CD4-positive, alpha-beta T cell treated with Interleukin-1 beta for 1 hour (primary cell): ENCODE results near the gene GLT1D1.
"Not testable (repeated sequence)": the region's sequence is repeated elsewhere in the genome, so short reads cannot be mapped to it uniquely, and the experiment has no call there.

Experiments used
- DNase-seq, 2 donors: peaks; one replicate each; pipeline ENCODE4 v3.0.0-alpha.2; 2020 to 2022

GLT1D1 gene

DNA sequence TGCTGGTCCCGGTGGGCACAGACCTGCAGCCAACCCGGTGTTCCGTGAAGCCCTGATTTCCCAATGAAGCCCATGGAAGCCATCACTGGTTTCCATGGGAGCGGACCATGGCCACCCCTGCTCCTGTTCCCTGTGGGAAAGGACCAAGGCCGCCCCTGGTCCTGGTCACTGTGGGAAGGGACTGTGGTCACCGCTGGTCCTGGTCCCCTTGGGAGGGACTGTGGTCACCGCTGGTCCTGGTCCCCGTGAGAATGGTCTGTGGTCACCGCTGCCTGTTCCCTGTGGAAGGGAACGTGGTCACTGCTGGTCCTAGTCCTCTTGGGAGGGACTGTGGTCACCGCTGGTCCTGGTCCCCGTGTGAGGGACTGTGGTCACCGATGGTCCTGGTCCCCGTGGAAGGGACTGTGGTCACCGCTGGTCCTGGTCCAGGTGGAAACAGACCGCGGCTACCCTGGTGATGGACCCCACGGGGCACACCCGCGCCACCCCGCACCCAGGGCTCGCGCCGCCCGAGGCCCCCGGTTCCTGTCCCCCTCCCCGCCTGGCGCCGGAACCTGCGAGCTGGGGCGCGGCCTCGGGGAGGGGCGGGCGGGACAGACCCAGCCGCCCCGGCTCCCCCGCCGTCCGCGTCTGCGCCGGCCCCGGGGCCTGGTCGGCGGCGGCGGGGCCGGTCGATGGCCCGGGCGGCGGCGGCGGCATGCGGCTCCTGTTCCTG lies at the start of gene GLT1D1:
Gene GLT1D1 (plus strand): TSS at position 594 of the 715 bp plus-strand sequence. CDS start 104 bp downstream, at position 698.
- no peak for DNase-seq

DNA sequence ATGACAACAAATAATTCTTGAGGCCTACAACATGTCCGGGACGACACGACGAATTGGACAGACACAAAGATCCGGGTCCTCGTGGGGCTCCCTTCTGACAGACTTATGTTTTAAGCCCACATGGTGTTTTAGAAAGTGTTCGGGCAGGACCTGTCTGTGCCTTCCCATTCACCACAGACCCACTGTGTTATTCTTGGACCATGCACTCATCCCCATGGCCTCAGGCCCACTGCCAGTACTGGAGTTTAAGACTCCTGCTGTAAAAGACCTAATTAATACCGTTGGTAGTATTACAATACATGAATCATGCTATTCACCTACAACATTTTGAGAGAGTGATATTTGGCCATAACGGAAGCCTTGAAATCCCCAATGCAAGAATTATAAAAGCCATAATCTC lies 49.5 kb upstream of the GLT1D1 start:
- DNase-seq: no peak

DNA sequence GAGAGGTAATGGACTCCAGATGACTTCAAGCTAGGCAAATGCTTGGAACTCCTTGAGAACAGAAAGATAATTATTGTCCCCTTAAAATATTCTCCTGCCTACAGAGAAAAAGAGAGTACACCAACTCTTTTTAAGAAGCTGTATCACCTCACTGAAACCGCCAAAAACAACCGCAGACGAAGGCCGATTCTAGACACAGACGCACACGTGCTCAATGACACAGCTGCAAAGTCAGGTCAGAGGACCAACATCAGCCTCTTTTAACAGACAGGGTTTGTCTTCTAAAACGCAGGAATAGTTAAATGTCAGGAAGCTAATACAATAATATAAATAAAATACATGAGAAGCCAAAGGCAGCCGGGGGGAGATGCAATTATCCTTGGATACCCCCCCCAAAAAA lies 48.5 kb upstream of the GLT1D1 start:
- no peak for DNase-seq

DNA sequence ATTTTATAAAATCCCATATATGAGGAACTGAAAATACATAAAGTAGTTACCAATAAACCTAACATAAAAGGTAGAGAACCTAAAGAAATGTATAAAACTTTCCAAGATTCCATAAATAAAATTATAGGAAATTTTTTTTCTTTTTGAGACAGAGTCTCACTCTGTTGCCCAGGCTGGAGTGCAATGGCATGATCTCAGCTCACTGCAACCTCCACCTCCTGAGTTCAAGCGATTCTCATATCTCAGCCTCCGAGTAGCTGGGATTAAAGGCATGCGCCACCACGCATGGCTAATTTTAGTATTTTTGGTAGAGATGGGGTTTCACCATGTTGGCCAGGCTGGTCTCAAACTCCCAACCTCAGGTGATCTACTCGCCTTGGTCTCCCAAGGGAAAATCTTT lies 47.9 kb upstream of the GLT1D1 start:
- DNase-seq: not testable (repeated sequence)

DNA sequence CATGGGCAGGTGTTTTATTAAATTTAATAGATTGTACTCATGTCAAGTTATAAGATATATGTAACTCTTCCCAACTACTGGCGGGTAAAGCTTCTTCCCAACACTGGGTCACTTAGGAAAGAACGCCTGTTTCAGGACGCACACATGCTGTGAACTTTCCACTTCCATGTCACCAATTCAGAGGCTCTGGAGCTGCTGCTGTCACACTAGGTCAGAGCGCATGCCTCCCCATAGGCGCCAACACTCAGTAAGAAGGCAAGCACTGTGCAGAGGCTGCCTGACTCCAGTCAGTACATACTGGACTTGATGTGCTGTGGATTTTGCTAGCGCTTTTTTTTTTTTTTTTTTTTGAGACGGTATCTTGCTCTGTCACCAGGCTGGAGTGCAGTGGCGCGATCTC lies 46.7 kb upstream of the GLT1D1 start:
- DNase-seq: no peak

DNA sequence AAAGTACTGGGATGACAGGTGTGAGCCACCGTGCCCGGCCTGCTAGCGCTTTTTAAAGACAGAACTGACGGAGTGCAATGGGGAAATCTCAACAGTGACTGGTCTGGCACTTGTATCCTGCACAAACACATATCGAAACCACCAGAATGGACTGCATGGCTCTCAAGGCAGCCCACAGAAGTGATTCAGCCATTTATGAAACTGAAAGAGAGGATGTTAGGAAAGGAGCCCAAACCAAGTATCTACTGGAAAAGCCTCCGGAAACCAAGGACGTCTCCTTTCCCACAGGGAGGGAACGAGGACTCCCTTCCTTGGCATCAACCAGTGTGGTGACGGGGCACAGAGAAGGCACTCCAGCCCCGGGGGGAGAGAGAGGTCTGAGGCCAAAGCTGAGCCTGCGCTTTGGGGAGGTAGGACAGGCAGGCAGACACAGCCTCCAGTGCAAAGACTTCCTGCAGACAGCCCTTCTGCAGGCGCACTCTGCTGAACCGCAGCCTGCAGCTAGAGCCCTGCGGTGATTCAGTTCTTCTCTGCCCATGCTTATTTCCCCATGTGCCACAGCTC lies 46.0 kb upstream of the GLT1D1 start:
- DNase-seq: no peak

DNA sequence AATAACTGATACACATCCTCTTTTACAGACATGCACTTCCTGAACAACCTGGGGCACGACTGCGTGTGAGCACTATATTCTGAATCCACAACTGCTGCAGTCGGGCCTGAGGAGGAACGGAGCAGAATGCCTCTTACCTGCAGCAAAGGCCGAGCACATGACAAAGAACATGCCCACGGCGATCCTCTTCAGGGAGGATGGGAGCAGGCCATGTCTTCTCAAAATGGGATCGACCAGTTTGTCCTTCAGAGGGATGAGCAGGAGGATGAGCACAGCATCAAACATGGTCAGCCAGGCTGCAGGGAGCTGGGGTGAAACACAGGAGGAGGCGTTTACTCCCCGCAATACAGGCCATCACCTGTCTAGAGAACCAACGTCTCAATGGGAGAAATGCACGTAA lies 44.6 kb upstream of the GLT1D1 start:
- no peak for DNase-seq

DNA sequence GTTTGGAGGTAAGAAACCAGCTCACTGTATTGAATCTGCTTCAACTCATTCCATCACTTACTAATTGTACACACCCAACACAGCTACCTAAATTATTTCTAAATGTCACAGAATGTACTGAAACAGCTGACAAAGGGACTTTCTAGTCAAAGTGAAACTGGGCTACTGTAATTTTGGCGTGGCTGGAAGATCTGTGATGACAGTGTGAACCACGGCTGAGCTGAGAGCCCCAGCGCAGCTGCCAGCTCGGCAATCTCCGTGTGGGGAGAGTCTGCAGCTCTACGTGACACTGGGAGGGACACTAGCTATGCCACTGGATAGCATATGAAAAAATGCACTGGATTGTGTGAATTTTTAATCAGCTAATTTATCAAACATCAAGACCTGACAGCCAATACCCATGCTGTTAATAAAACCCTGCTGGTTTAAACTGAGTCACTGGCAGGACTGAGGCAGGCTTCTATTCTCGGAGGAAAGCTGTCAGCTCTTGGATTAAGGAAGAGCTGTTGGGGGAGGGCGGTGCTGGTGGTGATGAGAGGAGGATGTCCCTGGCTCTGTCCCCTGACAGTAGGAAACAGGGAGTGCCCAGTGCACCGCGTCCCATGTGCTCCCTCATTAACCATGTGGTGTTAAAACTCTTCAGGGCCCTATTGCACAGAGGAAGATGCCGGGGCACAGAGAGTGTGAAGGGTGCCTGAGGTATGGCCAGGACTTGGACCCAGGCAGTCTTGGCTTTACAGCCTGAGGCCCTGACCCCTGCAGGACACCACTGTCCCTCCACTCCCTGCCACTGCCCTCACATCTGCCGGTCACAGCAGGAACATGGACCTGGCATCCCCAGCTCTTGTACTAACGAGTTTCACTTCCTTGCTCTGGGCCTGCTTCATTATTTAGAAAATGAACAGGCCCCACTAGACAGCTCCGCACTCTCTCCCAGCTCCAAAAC lies 42.8 kb upstream of the GLT1D1 start:
- peak in 1 of 2 donors; percentile 61 for DNase-seq

DNA sequence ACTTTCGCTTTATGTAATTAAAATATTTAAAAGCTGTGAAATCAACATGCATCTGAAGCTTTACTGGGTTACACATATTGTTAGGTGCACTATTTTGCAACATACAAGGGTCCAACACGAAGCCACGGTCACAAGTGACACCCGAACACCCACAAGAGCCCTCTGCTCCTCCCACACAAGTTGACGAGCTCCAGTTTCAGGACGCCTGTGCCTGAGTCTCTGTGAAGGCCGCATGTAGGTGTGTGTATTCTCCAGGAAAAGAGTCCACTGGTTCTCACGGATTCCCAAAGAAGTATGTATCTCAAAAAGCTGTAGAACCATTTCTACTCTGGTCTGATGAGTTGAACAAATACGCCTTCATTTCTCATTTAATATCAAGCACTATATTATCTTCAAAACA lies 41.5 kb upstream of the GLT1D1 start:
- DNase-seq: peak in 1 of 2 donors; percentile 28

DNA sequence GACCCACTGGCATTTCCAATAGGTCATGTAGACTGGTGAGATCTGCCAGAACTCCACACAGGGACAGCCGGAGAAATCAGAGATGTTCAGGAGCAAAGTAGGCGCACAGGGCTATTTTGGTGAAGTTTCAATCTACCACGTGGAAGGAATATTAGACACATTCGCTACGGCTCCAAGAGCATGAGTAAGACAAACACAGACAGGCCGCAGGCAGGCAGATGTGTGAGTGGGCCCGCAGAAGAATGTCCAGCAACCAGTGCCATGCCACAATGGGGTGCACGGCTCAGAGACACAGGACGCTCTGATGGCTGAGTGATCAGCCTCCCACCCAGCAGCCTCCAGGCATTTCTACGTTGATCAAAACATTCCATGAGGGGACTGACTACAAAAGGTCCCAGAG lies 39.9 kb upstream of the GLT1D1 start:
- DNase-seq: no peak

DNA sequence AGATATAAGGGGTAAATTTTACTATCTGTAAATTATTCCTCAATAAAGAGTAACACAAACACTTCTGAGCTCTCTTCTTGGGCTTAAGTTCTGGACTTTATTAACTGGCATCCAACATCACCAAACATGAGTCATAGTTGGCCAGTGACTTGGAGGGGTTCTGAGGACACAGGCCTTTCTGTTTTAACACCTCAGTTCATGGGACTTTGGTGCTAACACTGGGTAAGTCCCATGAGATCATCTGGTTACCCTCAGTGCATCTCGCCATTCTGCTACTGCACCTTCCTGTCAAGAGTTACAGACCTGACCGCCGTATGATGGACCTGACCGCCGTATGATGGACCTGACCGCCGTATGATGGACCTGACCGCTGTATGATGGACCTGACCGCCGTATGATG lies 39.4 kb upstream of the GLT1D1 start:
- DNase-seq: no peak

DNA sequence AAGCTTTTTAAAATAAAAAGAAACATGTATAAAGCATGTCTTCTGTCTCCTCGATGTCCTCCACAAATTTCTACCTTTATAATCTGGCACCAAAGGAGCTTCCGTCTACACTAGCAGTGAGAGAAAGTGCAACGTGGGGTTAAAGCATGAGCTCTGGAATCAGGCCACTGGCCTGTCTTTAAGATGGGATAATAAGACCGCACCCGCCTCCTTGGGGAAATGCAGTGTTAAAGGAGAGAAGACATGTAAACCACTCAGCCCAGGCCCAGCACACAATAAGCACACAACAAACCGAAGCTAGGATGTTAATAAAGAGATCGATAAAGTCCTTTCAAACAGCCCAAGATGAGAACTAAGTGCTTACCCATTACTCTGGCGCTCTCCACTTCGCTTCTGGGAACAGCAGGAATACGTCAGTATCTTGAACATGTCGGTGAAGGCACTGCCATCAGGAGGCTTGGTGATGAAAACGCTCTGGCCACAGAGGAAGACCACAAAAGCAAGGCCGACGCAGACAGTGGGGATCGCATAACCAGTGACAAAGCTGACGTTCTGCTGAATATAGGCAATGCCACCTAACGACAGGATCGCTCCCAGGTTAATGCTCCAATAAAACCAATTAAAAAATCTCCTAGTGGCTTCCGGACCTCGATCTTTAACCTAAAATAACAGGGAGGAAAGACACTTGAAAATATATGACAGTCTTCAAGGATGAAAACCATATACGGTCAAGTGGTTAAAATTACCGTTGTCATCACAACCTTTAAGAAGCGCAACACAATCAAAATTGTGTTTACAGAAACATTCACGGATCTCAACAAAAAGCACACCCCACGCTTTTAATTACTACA lies 38.6 kb upstream of the GLT1D1 start:
- DNase-seq: no peak

DNA sequence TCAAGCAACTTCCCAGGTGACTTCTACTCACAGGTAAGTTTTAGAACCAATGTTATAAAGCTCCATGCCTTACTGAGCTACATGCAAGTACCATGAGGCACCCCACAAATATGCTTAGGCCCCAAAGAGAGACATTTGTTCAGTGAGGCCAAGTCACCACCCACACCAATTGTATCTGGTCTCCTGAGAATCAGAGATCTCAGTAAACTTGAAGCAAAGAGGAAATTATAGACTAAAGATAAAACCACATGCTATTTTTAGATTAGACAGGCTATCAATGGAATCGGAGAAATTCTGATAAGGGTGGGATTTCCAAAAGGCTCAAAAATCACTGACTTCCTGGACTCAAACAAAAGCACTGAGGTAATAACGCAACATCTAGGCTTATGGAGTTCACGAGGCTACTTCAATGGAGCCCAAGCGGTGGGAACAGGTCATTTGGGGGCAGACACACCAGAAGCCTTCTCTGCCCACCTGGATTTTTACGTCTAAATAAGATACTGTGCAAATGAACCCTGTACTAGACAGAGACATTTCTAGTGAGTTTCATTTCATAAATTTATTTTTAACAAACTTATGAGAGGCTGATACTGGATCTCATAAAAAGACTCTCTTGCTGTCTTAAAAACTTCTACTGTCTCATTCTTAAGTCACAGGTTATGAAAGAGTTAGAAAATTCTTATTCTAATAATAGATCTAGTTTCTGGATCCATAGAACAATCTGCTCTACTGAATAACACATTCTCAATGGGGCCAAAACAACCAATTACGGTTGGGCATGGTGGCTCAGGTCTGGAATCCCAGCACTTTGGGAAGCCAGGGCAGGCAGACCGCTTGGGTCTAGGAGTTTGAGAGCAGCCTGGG lies 37.3 kb upstream of the GLT1D1 start:
- no peak for DNase-seq

DNA sequence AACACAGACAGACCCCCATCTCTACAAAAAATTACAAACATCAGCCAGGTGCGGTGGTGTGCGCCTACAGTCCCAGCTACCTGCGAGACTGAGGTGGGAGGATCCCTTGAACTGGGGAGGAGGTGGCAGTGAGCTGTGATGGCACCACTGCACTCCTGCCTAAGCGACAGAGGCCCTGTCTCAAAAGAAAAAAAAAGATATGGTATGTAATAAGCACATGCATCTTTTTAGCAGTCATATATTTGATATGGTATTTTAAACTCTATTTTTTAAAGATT lies 36.7 kb upstream of the GLT1D1 start:
- DNase-seq: no peak

DNA sequence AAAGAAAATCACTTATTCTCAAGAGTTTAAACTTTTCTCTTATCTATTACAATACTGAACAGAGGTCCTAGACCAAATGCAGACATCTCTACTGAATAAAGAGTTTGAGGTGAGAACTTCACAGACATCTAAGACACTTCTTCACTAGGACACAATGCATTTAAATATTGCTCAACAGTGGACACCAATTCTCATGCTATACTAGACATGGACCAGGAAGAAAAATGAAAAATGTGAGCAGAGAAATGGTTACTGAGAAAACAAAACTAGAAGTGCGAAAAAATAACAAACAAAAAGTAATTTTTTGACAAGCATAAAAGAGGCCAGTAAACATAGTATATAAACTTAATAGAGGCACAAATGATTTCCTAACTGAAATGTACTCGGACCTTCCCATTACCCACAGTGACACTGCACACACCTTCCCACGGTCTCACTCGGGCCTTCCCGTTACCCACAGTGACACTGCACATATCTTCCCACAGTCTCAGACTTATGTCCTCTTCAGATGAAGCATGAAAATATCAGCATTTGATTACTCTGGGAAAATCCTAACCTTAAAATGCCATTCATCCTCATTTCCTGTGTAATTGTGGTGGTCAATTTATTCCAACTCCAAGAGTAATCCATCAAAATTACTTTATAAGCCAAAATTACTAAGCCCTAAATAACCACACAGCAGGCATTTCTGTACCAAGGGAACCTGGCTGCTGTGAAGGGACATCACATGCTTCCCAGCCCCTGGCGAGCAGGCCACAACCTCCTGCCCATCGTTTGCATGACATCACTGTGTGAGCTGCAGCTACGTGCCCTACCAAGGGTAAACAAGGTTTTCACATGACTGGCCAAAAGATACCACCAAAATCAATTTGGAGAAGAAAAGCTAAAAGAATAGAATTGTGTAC lies 35.9 kb upstream of the GLT1D1 start:
- peak in 1 of 2 donors; percentile 57 for DNase-seq

DNA sequence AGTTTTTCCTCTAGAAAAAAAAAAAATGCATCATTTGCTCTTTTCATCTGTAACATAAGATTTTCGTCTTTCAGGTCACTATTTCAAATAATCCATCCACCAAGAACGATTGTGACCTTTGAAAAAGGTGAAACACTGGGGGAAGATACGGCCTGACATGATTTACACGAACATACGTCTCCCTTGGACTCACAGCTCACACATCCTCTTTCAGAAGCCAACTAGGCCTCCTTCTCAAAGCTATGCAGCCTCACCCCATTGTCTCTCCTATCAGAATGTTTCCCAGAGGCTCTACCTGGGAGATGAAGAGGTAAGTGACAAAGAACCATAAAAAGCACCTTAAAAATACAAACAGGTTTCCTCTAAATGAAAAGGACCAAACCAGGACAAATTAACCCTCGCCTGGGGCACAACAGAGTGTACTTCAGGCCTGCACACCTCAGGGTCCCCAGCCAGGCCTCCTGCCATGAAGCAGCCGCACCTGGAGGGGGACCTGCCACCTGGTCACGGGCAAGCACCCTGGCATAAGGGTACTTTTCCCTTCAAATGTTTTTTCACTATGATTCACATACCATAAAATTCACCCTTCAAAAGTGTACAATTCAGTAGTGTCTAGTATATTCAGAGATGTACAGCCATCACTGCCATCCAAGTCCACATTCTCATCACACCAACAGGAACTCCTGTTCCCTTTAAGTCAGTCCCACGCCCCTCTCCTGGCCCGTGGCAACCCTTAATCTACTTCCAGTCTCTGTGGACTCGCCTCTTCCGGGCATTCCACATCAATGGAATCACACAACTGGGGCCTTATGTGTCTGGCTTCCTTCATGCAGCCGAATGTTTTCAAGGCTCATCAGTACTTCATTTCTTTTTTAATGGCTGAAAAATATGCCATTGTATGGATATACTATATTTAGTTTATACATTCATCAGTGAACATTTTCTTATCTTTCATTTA lies 34.9 kb upstream of the GLT1D1 start:
- no peak for DNase-seq

DNA sequence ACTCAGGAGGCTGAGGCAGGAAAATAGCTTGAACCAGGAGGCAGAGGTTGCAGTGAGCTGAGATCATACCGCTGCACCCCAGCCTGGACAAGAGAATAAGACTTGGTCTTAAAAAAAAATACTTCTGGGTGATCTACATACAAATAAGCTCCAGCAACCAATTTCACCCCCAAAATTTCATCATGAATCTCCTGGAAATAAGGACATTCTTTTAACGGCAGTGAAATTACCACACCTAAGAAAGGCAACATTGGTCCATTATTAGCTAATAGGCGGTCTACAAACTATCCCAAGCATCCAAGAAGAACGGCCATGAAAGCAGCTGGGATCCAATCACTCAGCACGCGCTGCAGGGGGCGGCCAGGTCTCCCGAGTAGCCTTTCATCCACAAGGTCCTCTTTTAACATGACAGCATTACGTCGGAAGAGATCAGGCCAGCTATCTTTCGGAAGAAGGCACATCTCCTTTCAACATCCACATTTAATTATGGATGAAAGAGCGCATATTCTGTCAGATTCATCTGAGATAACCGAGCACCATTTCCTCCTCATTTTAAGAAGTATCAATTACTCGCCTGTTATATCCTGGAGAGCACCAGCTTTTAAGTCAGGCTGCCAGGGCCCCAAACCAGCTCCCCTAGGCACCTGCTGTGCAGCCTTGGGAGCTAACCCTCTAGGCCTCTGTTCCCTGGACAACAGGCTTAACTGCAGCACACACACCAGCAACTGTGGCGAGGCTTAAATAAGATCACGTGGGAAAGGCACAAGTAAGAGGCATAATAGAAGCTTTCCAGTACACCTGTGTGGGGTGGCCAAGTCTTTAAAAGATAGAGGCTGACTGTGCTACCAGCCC lies 33.8 kb upstream of the GLT1D1 start:
- no peak for DNase-seq

DNA sequence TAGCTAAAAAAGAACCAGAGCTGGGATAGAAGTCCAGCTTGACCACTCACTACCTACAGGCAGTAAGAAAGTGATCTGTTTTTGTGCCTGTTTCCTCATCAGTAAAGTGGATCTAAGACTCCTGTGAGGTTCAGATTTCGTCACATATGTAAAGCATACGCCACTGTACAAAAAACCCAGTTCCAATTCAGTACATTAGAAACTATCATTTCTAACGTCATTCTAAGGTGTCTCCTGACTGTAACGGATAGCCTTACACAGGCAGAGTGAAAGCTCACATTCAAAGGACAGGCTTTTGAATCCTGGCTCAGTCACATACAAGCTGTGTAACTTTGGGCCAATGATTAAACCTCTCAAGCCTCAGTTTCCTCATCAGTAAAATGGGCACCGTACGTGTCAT lies 33.0 kb upstream of the GLT1D1 start:
- DNase-seq: no peak
